ENCODE data around the gene SEPTIN7. TPM values are rescaled to one million over a fixed set of nuclear protein-coding genes. Genes with fewer than 3 reads are reported as not detected.
A peak's percentile ranks its signal among the peaks of the same experiment; 100 is the strongest.
"Not testable (repeated sequence)": the region's sequence is repeated elsewhere in the genome, so short reads cannot be mapped to it uniquely, and the experiment has no call there.

SEPTIN7 gene
- total RNA-seq: 100 to 1,000 TPM; 256 to 293 TPM

GRCh38 chr7:35800718-35801391 lies at the start of gene SEPTIN7:
TSS of gene SEPTIN7 (plus strand) at chr7:35801057. CDS start at chr7:35801210, 153 bp downstream.
- Mint-ChIP-seq H3K27me3 (peaks cover 7% of the 10 kb centered on the region), H3K36me3 (ENCODE audit: low read depth) (peaks cover 27% of the 10 kb centered on the region), H3K4me1 (peaks cover 42% of the 10 kb centered on the region), H3K27ac (peak within 1 kb of the TSS; percentile 99), H3K9me3 (no peaks in the 10 kb centered on the region), H3K4me3 (peak within 1 kb of the TSS; percentile 97)
- ChIA-PET POLR2A (interaction anchor here (0.6 to 1.3 kb wide), 7 partner anchors 71 to 863 kb away, joined by 3 to 5 read pairs (median 4); partner anchors contain the start of gene HERPUD2), CTCF (interaction anchor here (0.5 to 2.4 kb wide), 7 partner anchors 9 to 132 kb away, joined by 3 to 8 read pairs (median 4); no protein-coding TSS in a partner anchor)
- DNase-seq: peak; percentile 99

- ChIA-PET CTCF (no interaction called here), POLR2A (no interaction called here)
- Mint-ChIP-seq H3K4me1 (no peaks in the 10 kb centered on the region), H3K27ac (no peak overlapping the region), H3K36me3 (ENCODE audit: low read depth) (no peaks in the 10 kb centered on the region), H3K4me3 (no peak overlapping the region), H3K27me3 (no peaks in the 10 kb centered on the region), H3K9me3 (no peaks in the 10 kb centered on the region)
- no peak for DNase-seq
Observed at GRCh38 chr7:35752742-35753141, 48.1 kb upstream of the SEPTIN7 start.

GRCh38 chr7:35753761-35754603 lies 46.9 kb upstream of the SEPTIN7 start:
- Mint-ChIP-seq H3K9me3 (no peaks in the 10 kb centered on the region), H3K27ac (no peak overlapping the region), H3K27me3 (no peaks in the 10 kb centered on the region), H3K4me3 (no peak overlapping the region), H3K4me1 (peaks cover 2% of the 10 kb centered on the region), H3K36me3 (ENCODE audit: low read depth) (no peaks in the 10 kb centered on the region)
- DNase-seq: no peak
- ChIA-PET POLR2A (no interaction called here), CTCF (no interaction called here)

- POLR2A ChIA-PET: no interaction called here
Observed at GRCh38 chr7:35754741-35755140, 46.1 kb upstream of the SEPTIN7 start.

GRCh38 chr7:35755711-35756110 lies 45.1 kb upstream of the SEPTIN7 start:
- H3K27me3 Mint-ChIP-seq: no peaks in the 10 kb centered on the region
- no peak overlapping the region for H3K27ac Mint-ChIP-seq
- H3K9me3 Mint-ChIP-seq: no peaks in the 10 kb centered on the region
- DNase-seq: no peak
- ChIA-PET POLR2A (no interaction called here), CTCF (interaction anchor here (0.7 to 0.8 kb wide), 2 partner anchors 110 to 123 kb away, joined by 3 read pairs; no protein-coding TSS in a partner anchor)
- peaks cover 2% of the 10 kb centered on the region for H3K4me1 Mint-ChIP-seq
- H3K36me3 Mint-ChIP-seq (ENCODE audit: low read depth): no peaks in the 10 kb centered on the region
- no peak overlapping the region for H3K4me3 Mint-ChIP-seq

More at GRCh38 chr7:35754741-35755140, 46.1 kb upstream of the SEPTIN7 start:
- H3K36me3 Mint-ChIP-seq (ENCODE audit: low read depth): no peaks in the 10 kb centered on the region
- DNase-seq: no peak
- no peaks in the 10 kb centered on the region for H3K9me3 Mint-ChIP-seq
- peaks cover 2% of the 10 kb centered on the region for H3K4me1 Mint-ChIP-seq
- CTCF ChIA-PET: no interaction called here
- no peaks in the 10 kb centered on the region for H3K27me3 Mint-ChIP-seq
- no peak overlapping the region for H3K4me3 Mint-ChIP-seq
- no peak overlapping the region for H3K27ac Mint-ChIP-seq

- H3K4me1 Mint-ChIP-seq; H3K4me3 Mint-ChIP-seq; DNase-seq; POLR2A ChIA-PET; H3K9me3 Mint-ChIP-seq; H3K27ac Mint-ChIP-seq; H3K36me3 Mint-ChIP-seq (ENCODE audit: low read depth); H3K27me3 Mint-ChIP-seq: not testable (repeated sequence)
- CTCF ChIA-PET: interaction anchor here (0.7 kb wide), 1 partner anchor 122 kb away, joined by 3 read pairs; no protein-coding TSS in a partner anchor
Observed at GRCh38 chr7:35756453-35756852, 44.4 kb upstream of the SEPTIN7 start.

GRCh38 chr7:35757574-35757973 lies 43.3 kb upstream of the SEPTIN7 start:
- DNase-seq: no peak
- peaks cover 2% of the 10 kb centered on the region for H3K4me1 Mint-ChIP-seq
- CTCF ChIA-PET: no interaction called here
- peaks cover 1% of the 10 kb centered on the region for H3K27me3 Mint-ChIP-seq
- no peak overlapping the region for H3K27ac Mint-ChIP-seq
- H3K9me3 Mint-ChIP-seq: no peaks in the 10 kb centered on the region
- no peaks in the 10 kb centered on the region for H3K36me3 Mint-ChIP-seq (ENCODE audit: low read depth)
- H3K4me3 Mint-ChIP-seq: no peak overlapping the region
- POLR2A ChIA-PET: no interaction called here

GRCh38 chr7:35758421-35758820 lies 42.4 kb upstream of the SEPTIN7 start:
- ChIA-PET CTCF (no interaction called here), POLR2A (no interaction called here)
- no peaks in the 10 kb centered on the region for H3K9me3 Mint-ChIP-seq
- no peaks in the 10 kb centered on the region for H3K36me3 Mint-ChIP-seq (ENCODE audit: low read depth)
- H3K4me3 Mint-ChIP-seq: no peak overlapping the region
- peaks cover 5% of the 10 kb centered on the region for H3K27me3 Mint-ChIP-seq
- no peak for DNase-seq
- H3K4me1 Mint-ChIP-seq: peaks cover 2% of the 10 kb centered on the region
- no peak overlapping the region for H3K27ac Mint-ChIP-seq

- POLR2A ChIA-PET: no interaction called here
- Mint-ChIP-seq H3K4me1 (peaks cover 2% of the 10 kb centered on the region), H3K9me3 (no peaks in the 10 kb centered on the region), H3K36me3 (ENCODE audit: low read depth) (no peaks in the 10 kb centered on the region), H3K27me3 (peaks cover 5% of the 10 kb centered on the region), H3K4me3 (no peak overlapping the region), H3K27ac (no peak overlapping the region)
- DNase-seq: no peak
- CTCF ChIA-PET: no interaction called here
Observed at GRCh38 chr7:35760143-35760745, 40.6 kb upstream of the SEPTIN7 start.

- peaks cover 5% of the 10 kb centered on the region for H3K27me3 Mint-ChIP-seq
- peaks cover 4% of the 10 kb centered on the region for H3K9me3 Mint-ChIP-seq
- peaks cover 2% of the 10 kb centered on the region for H3K4me1 Mint-ChIP-seq
- no peak overlapping the region for H3K27ac Mint-ChIP-seq
- no peak for DNase-seq
- ChIA-PET POLR2A (no interaction called here), CTCF (interaction anchor here (1.6 kb wide), 1 partner anchor 33 kb away, joined by 4 read pairs; no protein-coding TSS in a partner anchor)
- no peaks in the 10 kb centered on the region for H3K36me3 Mint-ChIP-seq (ENCODE audit: low read depth)
- H3K4me3 Mint-ChIP-seq: no peak overlapping the region
Observed at GRCh38 chr7:35761871-35762677, 38.8 kb upstream of the SEPTIN7 start.

GRCh38 chr7:35762781-35763180 lies 38.1 kb upstream of the SEPTIN7 start:
- H3K36me3 Mint-ChIP-seq (ENCODE audit: low read depth): no peaks in the 10 kb centered on the region
- peaks cover 5% of the 10 kb centered on the region for H3K27me3 Mint-ChIP-seq
- H3K4me3 Mint-ChIP-seq: no peak overlapping the region
- DNase-seq: no peak
- ChIA-PET POLR2A (no interaction called here), CTCF (no interaction called here)
- H3K9me3 Mint-ChIP-seq: peaks cover 7% of the 10 kb centered on the region
- H3K27ac Mint-ChIP-seq: no peak overlapping the region
- H3K4me1 Mint-ChIP-seq: peaks cover 2% of the 10 kb centered on the region

GRCh38 chr7:35768346-35768745 lies 32.5 kb upstream of the SEPTIN7 start:
- ChIA-PET CTCF (no interaction called here), POLR2A (no interaction called here)
- peaks cover 7% of the 10 kb centered on the region for H3K9me3 Mint-ChIP-seq
- H3K4me3 Mint-ChIP-seq: no peak overlapping the region
- no peaks in the 10 kb centered on the region for H3K4me1 Mint-ChIP-seq
- H3K36me3 Mint-ChIP-seq (ENCODE audit: low read depth): no peaks in the 10 kb centered on the region
- no peak overlapping the region for H3K27ac Mint-ChIP-seq
- H3K27me3 Mint-ChIP-seq: no peaks in the 10 kb centered on the region
- no peak for DNase-seq
